Amniotic epithelial cell (primary cell): ENCODE measurements around the gene RGS6.

Experiments used
- DNase-seq: peaks from one replicate; pipeline ENCODE4 v3.0.0-alpha.2; 2010; ENCODE audit warnings: low read depth

The RGS6 gene

DNA sequence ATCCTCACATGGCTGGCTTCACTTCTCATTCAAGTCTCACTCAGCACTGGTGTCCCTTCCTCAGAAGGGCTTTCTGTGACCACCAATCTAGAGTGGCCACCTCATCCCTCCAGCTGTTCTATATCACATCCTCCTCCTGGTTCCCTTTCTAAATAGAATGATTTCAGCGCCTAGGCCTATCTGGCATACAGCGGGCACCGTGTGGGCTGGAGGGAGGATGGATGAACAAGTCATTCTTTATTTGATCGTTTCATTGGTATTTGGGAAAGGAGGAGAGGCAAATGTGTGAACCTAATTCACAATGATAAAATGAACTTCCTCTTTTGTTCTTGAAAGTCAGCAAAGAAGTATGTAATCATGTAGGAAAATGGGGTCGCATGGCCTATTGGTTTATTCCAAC lies 567.5 kb downstream of the RGS6 start:
- no peak for DNase-seq

GRCh38 chr14:72500234-72500838 lies 568.1 kb downstream of the RGS6 start:
- DNase-seq: no peak

DNA sequence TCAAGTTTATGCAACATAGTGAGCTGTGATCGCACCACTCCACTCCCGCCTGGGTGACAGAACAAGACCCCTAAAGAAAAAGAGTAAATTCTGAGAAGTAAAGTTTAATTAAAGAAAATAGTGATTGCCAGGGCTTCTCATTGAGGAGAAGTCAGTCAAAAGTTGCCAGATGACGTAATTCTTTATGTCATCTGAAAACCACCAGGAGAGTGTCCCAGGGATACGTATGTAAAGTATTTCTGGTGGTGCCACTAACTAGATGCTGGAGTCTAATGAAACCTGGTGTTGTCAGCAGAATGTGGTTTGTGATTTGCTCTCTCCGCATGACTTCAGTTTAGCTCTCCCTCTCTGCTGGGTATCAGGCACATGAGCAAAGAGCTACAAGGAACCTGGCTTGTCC lies 569.2 kb downstream of the RGS6 start:
- DNase-seq: no peak

GRCh38 chr14:72503271-72503670 lies 571.0 kb downstream of the RGS6 start:
- DNase-seq: no peak

- no peak for DNase-seq
Measured at GRCh38 chr14:72503696-72504368, 571.6 kb downstream of the RGS6 start.

DNA sequence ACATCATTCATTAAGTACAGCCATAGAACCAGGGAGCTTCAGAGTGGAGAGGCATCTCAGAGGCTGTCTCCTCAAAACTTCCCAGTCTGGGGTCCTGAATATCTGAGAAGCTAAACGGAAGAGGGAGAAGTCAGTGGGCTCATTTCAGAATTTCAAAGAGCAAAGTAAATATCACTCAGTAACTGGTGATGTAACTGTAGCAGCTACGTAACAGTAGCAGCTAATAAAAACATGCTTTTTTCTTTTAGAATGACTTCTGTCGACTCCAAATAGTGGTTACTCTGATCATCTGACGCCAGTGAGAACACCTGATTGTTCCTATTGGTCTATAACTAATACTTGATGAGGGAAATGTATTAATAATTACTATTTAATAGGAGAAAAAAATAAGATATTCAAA lies 578.3 kb downstream of the RGS6 start:
- no peak for DNase-seq

- no peak for DNase-seq
Measured at GRCh38 chr14:72512281-72512680, 580.1 kb downstream of the RGS6 start.

DNA sequence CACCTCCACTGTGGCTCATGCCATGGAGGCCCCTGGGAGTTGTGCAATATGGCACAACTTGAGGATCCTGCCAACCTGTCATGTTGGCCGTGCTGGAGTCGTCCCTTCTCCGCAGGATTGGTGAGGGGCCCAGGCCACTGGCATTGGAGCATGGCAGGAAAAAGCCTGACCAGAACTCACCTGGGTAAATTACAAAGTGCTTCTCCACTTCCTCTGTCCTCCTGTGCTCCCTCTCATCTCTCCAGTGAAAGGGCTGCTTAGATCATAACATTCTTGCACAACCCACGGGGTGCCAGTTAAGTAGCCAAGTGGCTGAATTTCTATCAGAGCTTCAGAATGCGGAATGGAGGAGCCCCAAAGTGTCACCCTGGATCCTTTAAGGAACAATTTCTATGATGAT lies 580.7 kb downstream of the RGS6 start:
- no peak for DNase-seq

GRCh38 chr14:72513346-72513745 lies 581.1 kb downstream of the RGS6 start:
- DNase-seq: no peak

DNA sequence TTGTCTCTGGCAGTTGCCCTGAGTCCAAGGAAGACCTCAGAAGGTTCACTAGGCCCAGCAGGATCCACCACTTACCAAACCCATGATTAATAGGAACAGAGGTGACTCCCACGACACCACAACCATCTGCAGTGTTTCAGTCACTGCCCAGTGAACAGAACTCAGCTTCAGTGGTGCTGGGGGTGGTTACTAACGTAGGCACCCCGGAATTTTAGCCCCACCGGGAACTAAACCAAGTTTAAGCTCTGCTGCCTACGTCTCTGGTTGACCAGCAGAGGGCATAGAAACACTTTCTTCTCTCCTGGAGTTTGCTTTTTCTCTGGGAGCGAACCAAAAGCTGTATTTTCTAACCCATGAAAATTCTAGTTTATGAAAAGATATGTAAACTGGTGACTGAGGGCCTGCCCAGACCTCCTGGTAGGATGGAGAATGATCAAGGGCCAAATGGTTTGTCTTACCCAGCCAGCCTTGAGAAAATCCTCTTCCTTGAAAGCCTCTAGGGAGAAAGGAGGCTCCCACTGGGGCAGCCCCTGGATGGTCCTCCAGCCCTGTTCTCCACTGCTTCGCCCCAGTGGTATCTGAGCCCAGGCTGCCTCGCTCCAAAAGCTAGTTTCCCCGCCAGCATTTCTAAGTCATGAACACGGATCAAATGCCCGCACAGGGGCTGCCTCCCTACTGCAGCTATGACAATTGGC lies 581.9 kb downstream of the RGS6 start:
- peak; percentile 51 for DNase-seq

- DNase-seq: no peak
Measured at GRCh38 chr14:72514660-72515025, 582.4 kb downstream of the RGS6 start.

GRCh38 chr14:72515779-72516770 lies 583.8 kb downstream of the RGS6 start:
- DNase-seq: no peak

- peak; percentile 77 for DNase-seq
Measured at GRCh38 chr14:72516936-72517700, 584.9 kb downstream of the RGS6 start.

DNA sequence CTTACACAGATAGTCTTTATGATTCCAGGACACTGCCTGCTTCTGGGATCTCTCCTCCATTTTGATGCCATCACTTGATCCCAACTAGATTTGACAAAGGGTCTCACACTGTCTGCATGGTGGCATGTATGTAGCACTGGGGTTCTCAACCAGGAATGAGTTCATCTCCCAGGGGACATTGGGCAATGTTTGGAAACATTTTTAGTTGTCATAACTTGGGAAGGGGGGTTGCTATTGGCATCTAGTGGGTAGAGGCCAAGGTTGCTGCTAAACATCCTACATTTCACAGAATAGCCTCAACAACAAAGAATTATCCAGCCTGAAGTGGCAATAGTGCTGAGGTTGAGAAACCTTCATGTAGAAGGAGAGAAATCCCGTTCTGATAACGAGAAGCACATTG lies 585.5 kb downstream of the RGS6 start:
- no peak for DNase-seq

DNA sequence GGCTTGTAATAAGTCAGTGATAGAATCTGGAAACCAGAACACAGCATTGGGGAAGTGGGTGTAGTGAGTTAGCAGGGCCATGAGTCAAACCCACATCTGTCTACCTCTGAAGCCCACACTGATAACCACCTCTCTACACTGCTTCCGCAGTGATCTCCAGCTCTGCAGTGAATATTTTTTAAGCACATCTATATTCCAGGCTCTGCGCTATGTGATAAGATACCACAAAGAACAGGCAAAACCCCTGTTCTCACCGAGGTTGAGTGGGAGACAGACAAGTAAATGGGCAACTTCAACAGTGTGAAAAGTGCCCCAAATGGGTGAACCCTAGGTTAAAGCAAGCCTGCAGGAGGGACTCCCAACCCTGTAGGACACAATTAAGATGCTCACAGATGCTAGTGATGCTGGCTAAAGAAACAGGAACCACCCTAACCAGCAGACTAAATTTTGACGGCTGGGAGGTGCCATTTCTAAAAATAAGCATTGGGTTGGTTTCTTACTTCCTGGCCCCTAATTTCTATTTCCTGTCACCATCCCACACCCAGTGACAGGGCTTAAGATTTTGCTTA lies 586.7 kb downstream of the RGS6 start:
- DNase-seq: peak; percentile 45

GRCh38 chr14:72519543-72519942 lies 587.3 kb downstream of the RGS6 start:
- DNase-seq: no peak

- no peak for DNase-seq
Measured at GRCh38 chr14:72521045-72521444, 588.8 kb downstream of the RGS6 start.

GRCh38 chr14:72521968-72522741 lies 589.9 kb downstream of the RGS6 start:
- DNase-seq: no peak

- DNase-seq: no peak
Measured at GRCh38 chr14:72522847-72523246, 590.6 kb downstream of the RGS6 start.
